Kidney (tissue), 14 donors: Measurements from ENCODE around the gene LZTFL1. TPM values are rescaled to one million over a fixed set of nuclear protein-coding genes. Genes with fewer than 3 reads are reported as not detected.

Source experiments
- DNase-seq, 5 donors: peaks; one replicate each; pipeline ENCODE4 v3.0.0-alpha.2; 2013 to 2020
- FAIRE-seq: peaks from 2 replicates; lab custom pipeline; 2012; peaks lifted over from hg19 to GRCh38; lab: Jason Lieb, UNC
- H3K27ac ChIP-seq, 2 donors: one replicate each; pipeline ENCODE4 v1.7.0; 2013; ENCODE audit warnings: low read depth in 2 of 2, low read length in 2 of 2, inconsistent platforms in 1 of 2
- H3K27me3 ChIP-seq: one replicate; pipeline ENCODE4 v1.7.1; 2013; ENCODE audit warnings: low read length, inconsistent platforms; ENCODE audit not compliant: control insufficient read depth, insufficient read depth
- H3K36me3 ChIP-seq, 3 donors: one replicate each; pipeline versions ENCODE4 v1.7.0 to v1.7.1; 2013; ENCODE audit warnings: low read length in 3 of 3, control low read depth in 1 of 3, inconsistent platforms in 1 of 3; ENCODE audit not compliant: insufficient read depth in 3 of 3, control insufficient read depth in 2 of 3
- H3K4me1 ChIP-seq, 3 donors: one replicate each; pipeline versions ENCODE4 v1.7.0 to v1.7.1; 2013; ENCODE audit warnings: low read length in 3 of 3, inconsistent platforms in 1 of 3, low read depth in 1 of 3; ENCODE audit not compliant: control insufficient read depth in 2 of 3, insufficient read depth in 2 of 3
- H3K4me3 ChIP-seq, 3 donors: one replicate each; pipeline versions ENCODE4 v1.7.0 to v1.8.1; 2013; ENCODE audit warnings: low read length in 3 of 3, control low read depth in 1 of 3, inconsistent platforms in 1 of 3
- H3K9ac ChIP-seq, 3 donors: one replicate each; pipeline versions ENCODE4 v1.7.0 to v1.7.1; 2013; ENCODE audit warnings: low read length in 3 of 3, control low read depth in 1 of 3, inconsistent platforms in 1 of 3
- H3K9me3 ChIP-seq, 3 donors: one replicate each; pipeline versions ENCODE4 v1.7.0 to v1.7.1; 2013; ENCODE audit warnings: low read length in 3 of 3, control low read depth in 1 of 3, inconsistent platforms in 1 of 3; ENCODE audit not compliant: control insufficient read depth in 2 of 3, insufficient read depth in 1 of 3
- intact Hi-C: fragments of 100-400 bp; cut with DNase I; formaldehyde crosslinking; loops from one replicate; pipeline ENCODE4 v1.11.1; 2022
- polyA plus RNA-seq: library from polyadenylated mRNA; stranded (reverse); fragments of 350-450 nt; fragmentation: Illumina TruSeq; extraction: RNeasy Lipid Tissue Mini Kit (QIAGEN cat#74804); gene quantifications from one replicate; pipeline ENCODE4 v1.2.3, GENCODE V29; 2014; ENCODE audit warnings: low read depth, low replicate concordance; ENCODE audit not compliant: insufficient read depth
- total RNA-seq: library from RNA; stranded (reverse); fragmentation: NEBNext Ultra II Directional; extraction: Animal tissue kit (Norgen Biotek cat#: 25700); gene quantifications from one replicate; pipeline ENCODE4 v1.2.1, GENCODE V29; 2021
- TF ChIP-seq, protein P1 (sequence below): IDR thresholded peaks from 3 replicates; pipeline ENCODE4 v1.5.1; 2012; ENCODE audit warnings: mild to moderate bottlenecking, moderate library complexity, borderline replicate concordance; ENCODE audit not compliant: insufficient read depth; ENCODE audit errors: extremely low read depth
- donor health status: control.
- donor health status: control.
- donor health status: control.
- donor health status: control.
- donor health status: control.
- donor health status: DM: yes; HTN: yes; CAD: no.
- donor health status: Normal renal cell carcinoma (clear cell type).

LZTFL1 gene
- total and polyA plus RNA-seq, 2 donors from 2014 or later, result 13.9 to 30.9 TPM

GRCh38 chr3:45792516-45793172 is 49.3 kb downstream of the LZTFL1 start:
- peaks cover 18% of the 10 kb centered on the region for H3K27me3 ChIP-seq
- H3K36me3 ChIP-seq, result no peaks in the 10 kb centered on the region
- no peak for FAIRE-seq
- H3K9me3 ChIP-seq, result peaks cover 0 to 5% (median 0%) of the 10 kb centered on the region in 3 donors
- H3K9ac ChIP-seq, result no peak overlapping the region
- intact Hi-C loops, result no loop called here
- TF ChIP-seq, protein P1, sequence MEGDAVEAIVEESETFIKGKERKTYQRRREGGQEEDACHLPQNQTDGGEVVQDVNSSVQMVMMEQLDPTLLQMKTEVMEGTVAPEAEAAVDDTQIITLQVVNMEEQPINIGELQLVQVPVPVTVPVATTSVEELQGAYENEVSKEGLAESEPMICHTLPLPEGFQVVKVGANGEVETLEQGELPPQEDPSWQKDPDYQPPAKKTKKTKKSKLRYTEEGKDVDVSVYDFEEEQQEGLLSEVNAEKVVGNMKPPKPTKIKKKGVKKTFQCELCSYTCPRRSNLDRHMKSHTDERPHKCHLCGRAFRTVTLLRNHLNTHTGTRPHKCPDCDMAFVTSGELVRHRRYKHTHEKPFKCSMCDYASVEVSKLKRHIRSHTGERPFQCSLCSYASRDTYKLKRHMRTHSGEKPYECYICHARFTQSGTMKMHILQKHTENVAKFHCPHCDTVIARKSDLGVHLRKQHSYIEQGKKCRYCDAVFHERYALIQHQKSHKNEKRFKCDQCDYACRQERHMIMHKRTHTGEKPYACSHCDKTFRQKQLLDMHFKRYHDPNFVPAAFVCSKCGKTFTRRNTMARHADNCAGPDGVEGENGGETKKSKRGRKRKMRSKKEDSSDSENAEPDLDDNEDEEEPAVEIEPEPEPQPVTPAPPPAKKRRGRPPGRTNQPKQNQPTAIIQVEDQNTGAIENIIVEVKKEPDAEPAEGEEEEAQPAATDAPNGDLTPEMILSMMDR, result no peak
- no peak overlapping the region for H3K4me3 ChIP-seq
- H3K27ac ChIP-seq, result no peak overlapping the region
- peaks cover 0 to 9% (median 0%) of the 10 kb centered on the region in 3 donors for H3K4me1 ChIP-seq
- no peak for DNase-seq

GRCh38 chr3:45792036-45792435 is 49.9 kb downstream of the LZTFL1 start:
- Histone ChIP-seq H3K27me3 (peaks cover 14% of the 10 kb centered on the region), H3K9me3 (peaks cover 0 to 5% (median 0%) of the 10 kb centered on the region in 3 donors), H3K36me3 (no peaks in the 10 kb centered on the region), H3K4me3 (no peak overlapping the region), H3K9ac (no peak overlapping the region), H3K4me1 (peaks cover 0 to 9% (median 0%) of the 10 kb centered on the region in 3 donors), H3K27ac (no peak overlapping the region)
- DNase-seq (no peak), FAIRE-seq (no peak)
- TF ChIP-seq, protein P1, result no peak
- intact Hi-C loops, result no loop called here

DNA sequence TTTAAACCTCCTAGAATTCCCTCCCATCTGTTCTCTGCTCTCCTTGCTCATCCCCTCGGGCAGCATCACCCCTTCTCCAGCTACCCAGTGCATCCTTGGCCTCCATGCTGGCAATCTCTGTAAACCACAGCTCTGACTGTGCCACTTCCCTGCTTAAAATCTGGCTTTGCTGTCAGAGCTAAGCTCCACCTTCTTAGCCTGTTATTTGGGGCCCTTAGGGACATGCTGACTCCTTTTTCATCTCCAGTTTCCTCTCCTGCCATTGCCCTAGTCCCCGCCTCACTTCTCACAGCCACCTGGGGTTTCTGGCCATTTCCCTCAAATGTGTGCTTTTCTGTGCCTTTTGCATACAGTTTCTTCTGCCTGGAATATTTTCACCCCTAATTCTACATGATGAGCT is 51.3 kb downstream of the LZTFL1 start:
- Histone ChIP-seq H3K27me3 (peaks cover 5% of the 10 kb centered on the region), H3K27ac (no peak overlapping the region), H3K9me3 (peaks cover 0 to 5% (median 0%) of the 10 kb centered on the region in 3 donors), H3K4me1 (no peaks in the 10 kb centered on the region), H3K9ac (no peak overlapping the region), H3K36me3 (no peaks in the 10 kb centered on the region), H3K4me3 (no peak overlapping the region)
- TF ChIP-seq, protein P1, result no peak
- intact Hi-C loops, result no loop called here
- DNase-seq, result no peak
- FAIRE-seq, result no peak
